HG02588 (cell line): ENCODE results near the gene HNRNPF.
A peak's percentile ranks its signal among the peaks of the same experiment; 100 is the strongest.

Experiments
- ATAC-seq: cut with Tn5 transposase; IDR thresholded peaks from one replicate; pipeline ENCODE4 v1.9.1; 2021; ENCODE audit warnings: mild to moderate bottlenecking, moderate library complexity; ENCODE audit not compliant: unreplicated experiment

Gene HNRNPF

DNA sequence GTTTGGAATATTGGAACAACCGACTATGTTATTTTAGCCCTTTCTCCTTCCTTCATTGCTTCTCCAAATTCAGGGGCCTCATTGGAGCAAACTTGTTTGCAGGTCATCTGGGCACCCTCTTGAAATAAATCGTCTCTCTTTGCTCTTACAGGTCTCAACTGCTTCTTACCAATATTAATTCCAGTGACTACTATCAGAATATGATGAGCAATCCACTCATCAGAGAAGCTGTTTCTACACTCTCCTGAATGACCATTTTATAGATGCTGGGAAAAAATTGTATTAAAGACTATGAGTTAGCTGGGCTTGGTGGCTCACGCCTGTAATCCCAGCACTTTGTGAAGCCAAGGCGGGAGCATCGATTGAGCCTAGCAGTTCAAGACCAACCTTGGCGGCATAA is 12.5 kb upstream of the HNRNPF start:
- no peak for ATAC-seq

DNA sequence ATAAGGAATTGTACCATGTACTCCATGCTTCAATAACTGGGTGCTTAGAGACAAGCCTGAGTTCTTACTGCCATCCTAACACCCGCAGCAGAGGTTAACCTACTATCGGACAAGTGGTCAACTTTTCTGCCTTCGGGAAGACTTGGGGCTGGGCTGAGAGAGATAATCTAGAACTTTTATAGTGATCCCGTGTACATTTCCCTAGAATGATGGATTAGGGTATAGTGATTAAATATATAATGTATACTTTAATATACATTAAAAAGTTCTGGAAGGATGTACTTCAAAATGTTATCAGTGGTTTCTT is 12.2 kb upstream of the HNRNPF start:
- ATAC-seq = no peak

DNA sequence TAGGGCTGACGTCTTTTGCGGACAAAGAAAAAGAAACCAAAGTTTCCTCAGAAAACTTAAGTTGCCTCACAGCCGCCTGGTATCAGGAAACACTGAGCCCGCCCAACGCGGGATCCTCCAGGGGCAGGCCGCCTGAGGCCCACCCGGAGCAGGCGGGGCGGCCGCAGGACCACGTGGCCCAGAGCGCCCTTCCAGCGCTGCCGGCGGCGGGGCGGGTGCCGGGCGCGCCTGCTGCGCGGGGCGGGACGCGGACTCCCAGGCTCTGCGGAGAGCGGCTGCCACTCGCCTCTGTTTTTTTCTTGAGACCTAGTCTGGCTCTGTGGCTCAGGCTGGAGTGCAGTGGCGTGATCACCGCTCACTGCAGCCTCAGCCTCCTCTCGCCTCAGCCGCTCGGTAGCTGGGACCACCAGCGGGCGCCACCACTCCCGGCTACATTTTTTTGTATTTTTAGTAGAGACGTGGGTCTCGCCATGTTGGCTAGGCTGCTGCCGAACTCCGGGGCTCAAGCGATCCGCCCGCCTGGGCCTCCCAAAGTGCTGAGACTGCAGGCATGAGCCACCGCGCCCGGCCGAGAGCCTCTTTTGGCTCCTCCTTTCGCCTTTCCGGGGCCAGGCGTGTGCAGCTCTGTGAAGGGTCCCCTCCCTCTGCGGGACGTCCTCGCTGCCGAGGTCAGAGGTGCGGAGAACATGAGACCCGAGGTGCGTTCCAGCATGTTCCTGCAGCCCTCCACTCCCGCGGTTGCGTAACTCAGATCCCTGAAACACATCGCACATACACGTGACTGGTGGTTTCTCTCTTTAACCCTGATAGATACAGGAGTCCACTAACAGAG is 11.6 kb upstream of the HNRNPF start:
- peak; percentile 86 for ATAC-seq

DNA sequence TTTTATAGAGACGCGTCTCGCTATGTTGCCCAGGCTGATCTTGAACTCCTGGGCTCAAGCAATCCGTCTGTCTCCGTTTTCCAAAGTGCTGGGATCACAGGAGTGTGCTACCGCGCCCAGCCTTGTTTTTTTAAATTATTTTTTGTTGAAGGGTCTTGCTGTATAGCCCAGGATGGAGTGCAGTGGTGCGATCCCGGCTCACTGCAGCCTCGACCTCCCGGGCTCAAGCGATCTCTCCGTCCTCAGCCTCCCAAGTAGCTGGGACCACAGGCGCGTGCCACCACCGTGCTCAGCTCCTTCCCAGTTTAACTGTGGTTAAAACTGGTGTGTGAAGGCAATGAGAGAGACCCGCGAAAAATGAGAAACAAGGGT is 11.0 kb upstream of the HNRNPF start:
- ATAC-seq = no peak

DNA sequence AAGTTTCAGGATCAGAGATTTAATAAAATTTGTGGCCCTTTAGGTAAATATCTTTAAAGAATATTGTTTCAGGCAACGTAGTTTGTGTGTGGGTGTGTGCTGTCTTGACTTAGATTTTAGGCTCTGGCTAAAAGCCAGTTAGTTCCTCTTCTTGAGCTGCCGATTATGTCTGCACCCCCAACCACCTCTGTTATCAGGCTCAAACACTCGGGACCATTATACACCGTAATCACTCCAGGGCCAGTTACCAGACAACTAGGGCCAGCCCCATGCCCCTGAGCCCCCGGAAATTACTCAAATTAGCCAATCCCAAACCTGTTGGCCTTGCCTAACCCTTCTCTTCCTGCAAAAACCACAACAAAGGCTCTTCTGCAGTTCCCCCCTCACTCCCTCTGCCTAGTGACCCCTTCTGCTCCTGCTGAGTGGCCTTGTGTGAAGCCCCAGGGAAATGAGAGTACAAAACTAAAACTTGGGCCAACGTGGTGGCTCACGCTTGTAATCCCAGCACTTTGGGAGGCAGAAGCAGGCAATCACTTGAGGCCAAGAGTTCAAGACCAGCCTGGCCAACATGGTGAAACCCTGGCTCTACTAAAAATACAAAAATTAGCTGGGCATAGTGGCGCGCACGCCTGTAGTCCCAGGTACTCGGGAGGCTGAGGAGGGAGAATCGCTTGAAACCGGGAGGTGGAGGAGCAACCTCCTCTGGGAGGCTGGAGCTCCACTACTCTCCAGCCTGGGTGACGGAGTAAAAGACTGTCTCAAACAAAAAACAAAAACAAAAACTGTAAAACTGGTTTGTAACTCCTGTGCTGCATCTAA is 9.2 kb upstream of the HNRNPF start:
- ATAC-seq = no peak

DNA sequence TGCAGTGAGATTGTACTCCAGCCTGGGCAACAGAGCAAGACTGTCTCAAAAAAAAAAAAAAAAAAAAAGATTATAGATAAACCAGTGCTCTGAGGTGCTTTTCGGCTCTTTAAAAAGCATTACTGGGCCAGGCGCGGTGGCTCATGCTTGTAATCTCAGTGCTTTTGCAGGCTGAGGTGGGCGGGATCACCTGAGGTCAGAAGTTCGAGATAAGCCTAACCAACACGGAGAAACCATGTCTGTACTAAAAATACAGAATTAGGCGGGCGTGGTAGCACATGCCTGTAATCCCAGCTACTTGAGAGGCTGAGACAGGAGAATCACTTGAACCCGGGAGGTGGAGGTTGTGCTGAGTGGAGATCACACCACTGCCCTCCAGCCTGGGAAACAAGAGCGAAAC is 6.6 kb upstream of the HNRNPF start:
- no peak for ATAC-seq

DNA sequence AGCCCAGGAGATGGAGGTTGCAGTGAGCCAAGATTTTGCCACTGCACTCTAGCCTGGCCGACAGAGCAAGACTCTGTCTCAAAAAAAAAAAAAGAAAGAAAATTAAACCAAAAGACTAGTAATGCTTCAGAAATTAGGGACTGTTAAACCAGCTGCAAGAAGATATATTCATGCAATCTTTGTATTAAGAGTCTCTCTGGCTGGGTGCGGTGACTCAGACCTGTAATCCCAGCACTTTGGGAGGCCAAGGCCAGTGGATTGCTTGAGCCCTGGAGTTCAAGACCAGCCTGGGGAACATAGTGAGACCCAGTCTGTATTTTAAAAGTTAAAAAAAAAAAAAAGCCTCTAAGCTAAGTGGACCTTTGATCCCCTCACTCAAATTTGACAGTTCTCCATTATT is 2.5 kb upstream of the HNRNPF start:
- no peak for ATAC-seq

DNA sequence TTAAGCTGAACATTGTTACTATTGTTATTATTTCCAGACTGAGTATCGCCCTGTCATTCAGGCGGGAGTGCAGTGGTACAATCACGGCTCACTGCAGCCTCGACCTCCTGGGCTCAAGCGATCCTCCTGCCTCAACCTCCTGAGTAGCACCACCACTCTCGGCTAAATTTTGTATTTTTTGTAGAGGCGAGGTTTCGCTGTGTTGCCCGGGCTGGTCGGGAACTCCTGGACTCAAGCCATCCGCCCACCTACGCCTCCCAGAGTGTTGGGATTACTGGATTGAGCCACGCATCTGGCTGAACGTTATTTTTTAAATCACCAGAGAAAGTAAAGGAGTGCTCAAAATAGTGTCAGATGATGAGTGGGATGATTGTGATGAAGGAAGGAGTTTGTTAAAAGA is 1.4 kb upstream of the HNRNPF start:
- no peak for ATAC-seq

DNA sequence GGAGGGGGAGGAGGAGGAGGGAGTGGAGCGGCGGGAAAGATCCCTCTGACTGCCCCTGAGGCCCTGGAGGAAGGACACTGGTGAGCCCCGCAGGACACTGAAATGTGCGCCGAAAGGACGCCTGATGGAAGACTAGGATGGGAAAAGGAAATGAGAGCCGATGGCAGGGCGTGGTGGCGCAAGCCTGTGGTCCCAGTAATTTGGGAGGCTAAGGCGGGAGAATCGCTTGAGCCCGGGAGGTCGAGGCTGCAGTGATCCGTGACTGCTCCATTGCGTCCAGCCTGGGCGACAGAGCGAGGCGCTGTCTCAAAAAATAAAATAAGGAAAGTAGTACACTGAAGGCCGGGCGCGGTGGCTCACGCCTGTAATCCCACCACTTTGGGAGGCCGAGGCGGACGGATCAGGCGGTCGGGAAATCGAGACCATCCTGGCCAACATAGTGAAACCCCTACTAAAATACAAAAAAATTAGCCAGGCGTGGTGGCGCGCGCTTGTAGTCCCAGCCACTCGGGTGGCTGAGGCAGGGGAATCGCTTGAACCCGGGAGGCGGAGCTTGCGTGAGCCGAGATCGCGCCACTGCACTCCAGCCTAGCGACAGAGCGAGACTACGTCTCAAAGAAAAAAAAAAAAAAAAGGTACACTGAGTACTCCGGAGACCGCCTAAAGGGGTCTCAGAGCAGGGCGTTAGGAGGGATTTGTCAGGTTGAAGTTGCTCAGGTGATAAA is 561 bp upstream of the HNRNPF start:
- no peak for ATAC-seq

DNA sequence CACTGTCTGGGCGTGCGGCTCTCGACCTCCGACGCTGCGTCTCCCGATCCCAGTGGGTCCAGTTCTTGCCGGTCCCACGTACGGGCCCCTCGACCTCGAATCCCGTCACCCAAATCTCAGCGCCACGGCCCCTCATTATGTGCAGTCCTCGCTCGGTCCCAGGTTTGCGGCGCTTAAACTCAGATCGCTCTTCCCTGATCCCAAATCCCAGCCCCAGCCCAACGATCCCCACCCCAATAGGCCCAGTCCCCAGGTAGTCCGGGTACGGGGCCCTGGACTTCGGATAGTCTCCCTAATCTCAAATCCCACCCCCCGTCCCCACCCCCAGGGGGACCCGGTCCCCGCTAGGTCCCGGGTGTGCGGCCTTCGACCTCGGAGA is 666 bp downstream of the HNRNPF start:
- no peak for ATAC-seq

DNA sequence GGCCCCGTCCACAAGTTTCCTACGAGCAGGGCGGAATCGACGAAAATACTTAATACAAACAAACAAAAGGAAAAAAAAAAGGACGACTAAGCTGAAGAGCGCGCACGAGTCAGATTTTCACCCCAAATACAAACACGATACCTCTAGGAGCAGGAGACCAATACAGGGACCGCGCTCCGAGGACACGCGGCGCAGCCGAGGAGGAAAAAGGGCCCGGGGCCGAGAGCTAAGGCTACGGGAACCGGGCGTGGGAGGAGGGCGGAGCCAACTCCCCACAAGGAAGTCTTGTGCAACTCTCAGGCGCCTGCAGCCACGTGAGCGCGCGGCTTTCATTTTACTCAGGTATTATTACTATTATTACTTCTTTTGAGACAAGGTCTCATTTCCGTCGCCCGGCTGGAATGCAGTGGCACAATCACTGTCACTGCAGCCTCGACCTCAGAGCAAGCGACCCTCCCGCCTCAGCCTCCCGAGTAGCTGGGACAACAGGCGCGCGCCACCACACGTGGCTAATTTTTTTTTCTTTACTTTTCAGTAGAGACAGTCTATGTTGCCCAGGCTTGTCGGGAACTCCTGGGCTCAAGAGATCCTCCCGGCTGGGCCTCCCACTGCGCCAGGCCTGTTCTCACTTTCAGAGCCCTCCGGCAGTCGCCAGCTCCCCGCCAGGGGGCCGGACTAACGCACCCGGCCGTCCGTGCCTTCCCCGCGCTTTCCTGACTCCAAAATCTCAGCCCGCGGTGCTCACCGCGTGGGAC is 1.2 kb downstream of the HNRNPF start:
- peak; percentile 48 for ATAC-seq

DNA sequence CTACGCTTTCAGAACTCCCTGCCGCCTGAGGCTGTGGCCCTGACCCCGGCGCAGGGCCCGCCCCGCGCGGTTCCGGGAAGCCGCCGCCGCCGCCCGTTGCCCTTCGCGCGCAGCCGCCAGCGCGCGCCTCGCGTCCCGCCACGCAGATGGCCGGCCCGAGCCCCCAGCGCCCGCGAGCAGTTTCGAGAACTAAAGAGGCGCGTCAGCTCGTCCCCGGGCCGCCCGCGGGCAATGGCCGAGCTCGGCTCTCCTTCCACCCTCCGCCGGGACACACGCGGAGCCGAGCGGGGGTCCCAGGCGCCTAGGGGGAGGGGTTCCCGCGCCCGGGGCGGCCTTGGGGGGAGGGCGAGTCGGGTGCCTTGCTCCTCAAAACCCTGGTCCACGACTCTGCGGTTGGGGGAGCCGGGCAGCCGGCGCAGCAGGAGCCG is 1.8 kb downstream of the HNRNPF start:
- ATAC-seq = peak; percentile 20

DNA sequence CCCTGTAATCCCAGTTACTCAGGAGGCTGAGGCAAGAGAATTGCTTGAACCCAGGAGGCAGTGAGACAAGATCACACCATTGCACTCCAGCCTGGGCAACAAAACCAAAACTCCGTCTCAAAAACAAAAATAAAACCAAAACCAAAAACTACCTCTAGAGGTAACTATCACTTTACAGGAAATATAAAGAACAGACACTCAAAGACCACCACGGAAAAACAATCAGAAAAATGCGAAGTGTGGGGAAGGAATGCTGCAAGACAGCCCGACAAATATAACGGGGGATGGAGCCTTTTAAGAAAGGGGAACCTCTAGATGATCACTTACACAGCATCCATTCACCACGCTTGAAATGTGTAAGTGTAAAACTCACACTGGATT is 4.3 kb downstream of the HNRNPF start:
- ATAC-seq = no peak

DNA sequence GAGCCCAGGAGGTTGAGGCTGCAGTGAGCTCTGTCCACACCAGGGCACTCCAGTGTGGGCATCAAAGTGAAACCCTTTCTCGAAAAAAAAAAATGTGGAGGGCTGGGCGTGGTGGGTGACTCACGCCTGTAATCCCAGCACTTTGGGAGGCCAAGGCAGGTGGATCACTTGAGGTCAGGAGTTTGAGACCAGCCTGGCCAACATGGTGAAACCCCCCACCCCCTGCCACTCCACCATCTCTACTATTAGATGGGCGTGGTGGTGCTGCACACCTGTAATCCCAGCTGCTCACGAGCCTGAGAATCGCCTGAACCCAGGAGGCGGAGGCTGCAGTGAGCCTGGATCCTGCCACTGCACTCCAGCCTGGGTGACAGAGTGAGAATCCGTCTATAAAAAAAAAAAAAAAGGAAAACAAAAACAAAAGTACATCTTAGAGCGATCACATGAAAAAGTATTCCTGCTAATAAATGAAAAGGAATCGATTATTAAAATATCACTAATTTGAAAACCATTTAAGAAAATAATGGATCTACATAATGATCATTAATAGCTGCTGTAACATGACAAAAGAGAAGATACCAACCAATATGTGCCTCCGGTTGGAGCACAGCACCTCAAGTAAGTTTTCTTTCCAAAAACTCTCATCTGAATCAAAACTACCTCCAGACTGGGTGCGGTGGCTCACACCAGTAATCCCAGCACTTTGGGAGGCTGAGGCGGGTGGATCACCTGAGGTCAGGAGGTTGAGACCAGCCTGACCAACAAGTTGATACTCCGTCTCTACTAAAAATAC is 4.9 kb downstream of the HNRNPF start:
- ATAC-seq = no peak

DNA sequence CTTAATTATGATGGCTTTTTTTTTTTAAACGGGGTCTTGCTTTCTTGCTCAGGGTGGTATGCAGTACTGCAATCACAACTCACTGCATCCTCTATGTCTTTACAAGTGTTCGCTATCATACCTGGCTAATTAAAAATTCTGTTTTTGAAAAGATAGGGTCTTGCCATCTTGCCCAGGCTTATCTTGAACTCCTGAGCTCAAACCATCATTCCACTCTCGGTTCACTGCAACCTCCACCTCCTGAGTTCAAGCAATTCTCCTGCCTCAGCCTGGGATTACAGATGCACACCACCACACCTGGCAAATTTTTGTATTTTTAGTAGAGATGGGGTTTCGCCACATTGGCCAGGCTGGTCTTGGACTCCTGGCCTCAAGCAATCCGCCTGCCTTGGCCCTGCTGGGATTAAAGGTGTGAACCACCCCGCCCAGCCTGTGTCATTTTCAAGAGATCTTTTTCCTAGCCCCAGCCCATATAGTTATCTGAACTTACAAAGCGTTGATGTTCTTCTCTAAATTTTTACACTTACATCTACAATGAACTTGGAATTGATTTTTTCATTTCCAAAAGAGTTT is 6.0 kb downstream of the HNRNPF start:
- ATAC-seq = no peak

DNA sequence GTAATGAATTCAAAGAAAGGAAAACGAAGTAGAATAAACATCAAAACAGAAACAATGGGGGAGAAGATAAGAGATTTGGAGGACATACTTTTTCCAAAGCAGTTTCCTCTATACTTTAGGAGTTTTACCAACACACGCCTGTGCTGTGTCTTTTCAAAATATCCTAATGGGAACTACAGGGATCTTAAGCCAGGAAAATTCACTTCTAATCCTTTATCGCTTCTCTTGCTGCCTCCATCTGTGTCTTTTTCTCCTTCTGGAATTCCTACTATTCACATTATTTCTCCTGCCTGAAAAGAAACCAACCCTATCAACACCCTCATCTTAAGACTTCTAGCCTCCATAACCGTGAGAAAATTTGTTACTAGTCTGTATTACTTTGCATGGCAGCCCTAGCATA is 6.8 kb downstream of the HNRNPF start:
- no peak for ATAC-seq

DNA sequence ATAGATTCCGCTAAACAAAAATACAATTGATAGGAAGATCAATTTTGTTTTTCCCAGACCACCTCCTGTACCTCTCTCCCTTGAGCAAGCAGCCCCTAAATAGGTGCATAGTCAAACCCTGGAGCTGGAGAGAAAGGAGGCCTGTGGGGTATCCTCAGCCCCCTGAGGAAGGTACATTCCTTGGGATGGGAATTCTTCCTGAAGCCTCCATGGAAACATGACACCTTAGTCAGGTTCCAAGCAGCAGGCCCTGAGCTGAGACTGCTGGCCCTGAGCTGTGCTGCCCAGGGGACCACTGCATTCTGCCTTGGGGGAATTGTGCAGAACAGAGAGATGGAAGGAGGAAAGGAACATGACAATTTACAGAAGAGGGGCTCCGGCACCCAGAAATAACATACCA is 7.4 kb downstream of the HNRNPF start:
- no peak for ATAC-seq

DNA sequence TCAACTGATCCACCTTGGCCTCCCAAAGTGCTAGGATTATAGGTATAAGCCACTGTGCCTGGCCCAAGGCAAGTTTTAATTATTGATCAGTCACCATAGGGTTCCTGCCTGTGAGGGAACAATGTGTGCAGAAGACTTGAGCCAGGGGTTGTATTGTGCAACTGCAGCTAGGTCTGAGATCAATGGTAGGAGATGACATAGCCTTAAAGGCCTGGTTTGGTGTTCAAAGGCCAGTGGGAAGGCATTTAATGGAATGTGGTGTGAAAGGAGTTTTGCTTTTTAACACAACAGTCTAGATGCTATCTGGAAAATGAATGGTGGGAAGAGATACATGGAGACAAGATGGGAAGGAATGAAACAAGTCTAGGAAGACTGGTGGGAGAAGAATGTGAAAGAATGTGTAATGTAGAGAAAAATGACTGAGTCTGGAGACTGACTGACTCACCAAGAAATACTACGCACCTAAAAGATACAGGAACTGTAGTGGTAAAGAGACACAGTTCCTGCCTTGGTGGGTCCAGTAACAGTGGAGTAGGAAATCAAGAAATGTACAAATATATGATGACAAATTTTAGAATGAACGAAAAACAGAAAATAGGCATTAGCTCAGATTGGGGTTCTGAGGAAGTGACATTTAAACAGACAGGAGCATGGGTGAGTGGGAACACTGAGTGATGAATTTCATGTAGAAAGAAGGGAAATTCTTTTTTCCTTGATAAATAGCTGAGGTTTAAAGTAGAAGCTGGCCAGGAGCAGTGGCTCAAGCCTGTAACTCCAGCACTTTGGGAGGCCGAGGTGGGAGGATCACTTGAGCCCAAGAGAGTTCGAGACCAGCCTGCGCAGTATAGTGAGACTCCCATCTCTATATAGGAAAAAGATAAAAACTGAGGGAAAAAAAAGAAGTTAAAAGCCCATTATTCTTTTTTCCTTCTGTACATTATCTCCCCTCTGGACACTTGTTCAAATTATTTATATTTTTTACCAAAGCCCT is 9.4 kb downstream of the HNRNPF start:
- no peak for ATAC-seq

DNA sequence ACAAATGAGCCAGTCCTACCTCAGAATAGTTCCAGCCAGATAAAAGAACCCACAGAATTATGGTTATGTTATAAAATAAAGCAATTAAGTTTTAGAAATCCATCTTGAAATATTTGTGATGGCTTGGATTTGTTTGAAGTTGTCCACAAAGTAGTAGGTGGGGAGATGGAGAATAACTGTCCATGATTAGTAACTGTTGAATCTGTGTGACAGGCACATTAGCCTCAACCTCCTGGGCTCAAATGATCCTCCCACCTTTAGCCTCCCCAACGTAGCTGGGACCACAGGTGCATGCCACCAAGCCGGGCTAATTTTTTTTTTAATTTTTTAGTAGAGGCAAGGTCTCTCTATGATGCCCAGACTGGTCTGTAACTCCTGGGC is 10.1 kb downstream of the HNRNPF start:
- ATAC-seq = no peak
